ENCODE data around the gene TMEM63C. TPM values are rescaled to one million over a fixed set of nuclear protein-coding genes. Genes with fewer than 3 reads are reported as not detected.

Gene TMEM63C
- total RNA-seq, 1 experiment from 2014 or later = not detected

Other genes with a start within 250 kb of the TMEM63C start
- gene IRF2BPL, start 153.1 kb upstream of the TMEM63C start, total RNA-seq (2014; rRNA removed; shearing (Covaris generic)) = 16.6 and 23.2 TPM in 2 replicates
- gene CIPC, start 83.5 kb upstream of the TMEM63C start, total RNA-seq (2014; rRNA removed; shearing (Covaris generic)) = 11.1 and 12.0 TPM in 2 replicates
- not detected in 2 replicates for gene ZDHHC22, start 40.0 kb upstream of the TMEM63C start, total RNA-seq (2014; rRNA removed; shearing (Covaris generic))
- gene NGB, start 89.4 kb downstream of the TMEM63C start, total RNA-seq (2014; rRNA removed; shearing (Covaris generic)) = not detected in 2 replicates
- gene POMT2, start 139.1 kb downstream of the TMEM63C start, total RNA-seq (2014; rRNA removed; shearing (Covaris generic)) = 9.4 and 10.1 TPM in 2 replicates
- 20.3 and 22.1 TPM in 2 replicates for gene GSTZ1, start 139.2 kb downstream of the TMEM63C start, total RNA-seq (2014; rRNA removed; shearing (Covaris generic))
- gene TMED8, start 195.3 kb downstream of the TMEM63C start, total RNA-seq (2014; rRNA removed; shearing (Covaris generic)) = 7.3 and 7.4 TPM in 2 replicates
- 0.84 and 1.7 TPM in 2 replicates for gene SAMD15, start 195.6 kb downstream of the TMEM63C start, total RNA-seq (2014; rRNA removed; shearing (Covaris generic))
- gene NOXRED1, start 241.7 kb downstream of the TMEM63C start, total RNA-seq (2014; rRNA removed; shearing (Covaris generic)) = not detected in 2 replicates